GM23338 (cell line): Measurements from ENCODE around the gene RPGRIP1L.

ENCODE experiments used
- CREB1 ChIP-seq: fragments of 250-450 bp; sonication (Bioruptor Pico); IDR thresholded peaks from 2 replicates; pipeline ENCODE4 v1.5.0; 2020; ENCODE audit warnings: low read depth, mild to moderate bottlenecking, moderate library complexity
- CTCF ChIP-seq, 2 experiments: fragments of 200-600 bp in 1 of 2; sonication (generic) in 1 of 2; conservative IDR thresholded peaks; 2 replicates each; pipeline versions ENCODE4 v1.5.1 to v1.6.1; 2016 to 2017; ENCODE audit warnings: antibody characterized with exemption in 2 of 2, low read depth in 2 of 2, mild to moderate bottlenecking in 2 of 2, moderate library complexity in 1 of 2
- EZH2phosphoT487 ChIP-seq: fragments of 200-600 bp; sonication (generic); IDR thresholded peaks from one replicate; pipeline ENCODE4 v1.8.1; 2018; ENCODE audit warnings: antibody characterized with exemption; ENCODE audit not compliant: unreplicated experiment
- JUNB ChIP-seq: IDR thresholded peaks from one replicate; pipeline ENCODE4 v1.6.1; 2016; ENCODE audit warnings: antibody characterized with exemption; ENCODE audit not compliant: unreplicated experiment
- POLR2AphosphoS5 ChIP-seq: IDR thresholded peaks from 2 replicates; pipeline ENCODE4 v1.6.1; 2016; ENCODE audit warnings: antibody characterized with exemption, low read depth
- ZNF331 ChIP-seq: fragments of 250-450 bp; sonication (Bioruptor Pico); IDR thresholded peaks from 2 replicates; pipeline ENCODE4 v1.5.0; 2020; ENCODE audit warnings: low read depth, mild to moderate bottlenecking, moderate library complexity

- TF ChIP-seq CTCF (conservative IDR thresholded peaks at IDR 0.05; ENCODE audit: low read depth in 2 of 2), result no peak
- TF ChIP-seq CREB1 (CRISPR knock-in tag), result no peak
- TF ChIP-seq JUNB, result no peak
- no peak for TF ChIP-seq POLR2AphosphoS5
- no peak for TF ChIP-seq ZNF331 (CRISPR knock-in tag)
- no peak for TF ChIP-seq EZH2phosphoT487
These were observed 98.3 kb downstream of the RPGRIP1L start for GRCh38 chr16:53605356-53605755.
